Mesenchymal stem cell (in vitro differentiated cells and primary cell): ENCODE results near the gene FGF19.

Source experiments
- DNase-seq: peaks from one replicate; pipeline ENCODE4 v3.0.0-alpha.2; 2013
- H2AFZ ChIP-seq: one replicate; pipeline ENCODE4 v1.6.1; 2013; ENCODE audit warnings: low read depth, mild to moderate bottlenecking, control low read depth, inconsistent platforms, low read length, moderate library complexity
- H2AK5ac ChIP-seq: 2 replicates; pipeline ENCODE4 v1.6.1; 2013; ENCODE audit warnings: low read length, moderate library complexity, mild to moderate bottlenecking, inconsistent platforms; ENCODE audit not compliant: severe bottlenecking
- H2BK120ac ChIP-seq: one replicate; pipeline ENCODE4 v1.6.1; 2013; ENCODE audit warnings: low read depth, mild to moderate bottlenecking, inconsistent platforms, low read length, moderate library complexity
- H2BK12ac ChIP-seq, 2 experiments: one replicate each; pipeline ENCODE4 v1.6.1; 2013; ENCODE audit warnings: inconsistent platforms in 2 of 2, low read length in 2 of 2, mild to moderate bottlenecking in 2 of 2, moderate library complexity in 2 of 2, control low read depth in 1 of 2
- H2BK15ac ChIP-seq: one replicate; pipeline ENCODE4 v1.6.1; 2013; ENCODE audit warnings: mild to moderate bottlenecking, low read depth, inconsistent platforms; ENCODE audit not compliant: poor library complexity, severe bottlenecking
- H2BK5ac ChIP-seq: 2 replicates; pipeline ENCODE4 v1.6.1; 2013; ENCODE audit warnings: low read depth, mild to moderate bottlenecking, low read length, control low read depth, inconsistent platforms; ENCODE audit not compliant: poor library complexity, severe bottlenecking
- H3K14ac ChIP-seq, 2 experiments: one replicate each; pipeline ENCODE4 v1.6.1; 2013; ENCODE audit warnings: inconsistent platforms in 2 of 2, low read length in 2 of 2, control low read depth in 1 of 2, mild to moderate bottlenecking in 1 of 2, moderate library complexity in 1 of 2
- H3K18ac ChIP-seq, 2 experiments: one replicate each; pipeline ENCODE4 v1.6.1; 2013; ENCODE audit warnings: inconsistent platforms in 2 of 2, low read length in 2 of 2, control low read depth in 1 of 2, low read depth in 1 of 2, mild to moderate bottlenecking in 1 of 2
- H3K23ac ChIP-seq, 2 experiments: one replicate each; pipeline ENCODE4 v1.6.1; 2013; ENCODE audit warnings: inconsistent platforms in 2 of 2, low read length in 2 of 2, mild to moderate bottlenecking in 2 of 2, moderate library complexity in 2 of 2, control low read depth in 1 of 2
- H3K27ac ChIP-seq: 2 replicates; pipeline ENCODE4 v1.5.1; 2013; ENCODE audit warnings: mild to moderate bottlenecking, moderate library complexity, low read length, control low read depth, inconsistent platforms; ENCODE audit not compliant: poor library complexity, severe bottlenecking
- H3K27me3 ChIP-seq, 2 experiments: 2 replicates each; pipeline versions ENCODE4 v1.6.1 to v1.7.0; 2013; ENCODE audit warnings: low read length in 2 of 2, mild to moderate bottlenecking in 2 of 2, moderate library complexity in 2 of 2, control low read depth in 1 of 2, inconsistent platforms in 1 of 2; ENCODE audit not compliant: control insufficient read depth in 1 of 2, insufficient read depth in 1 of 2
- H3K36me3 ChIP-seq, 2 experiments: 2 replicates each; pipeline versions ENCODE4 v1.6.1 to v1.7.0; 2013; ENCODE audit warnings: low read length in 2 of 2, control low read depth in 1 of 2, inconsistent platforms in 1 of 2, low read depth in 1 of 2, mild to moderate bottlenecking in 1 of 2; ENCODE audit not compliant: insufficient read depth in 2 of 2, control insufficient read depth in 1 of 2
- H3K4ac ChIP-seq, 2 experiments: one replicate each; pipeline ENCODE4 v1.6.1; 2013; ENCODE audit warnings: inconsistent platforms in 2 of 2, low read length in 2 of 2, mild to moderate bottlenecking in 2 of 2, moderate library complexity in 2 of 2, control low read depth in 1 of 2, low read depth in 1 of 2
- H3K4me1 ChIP-seq: 2 replicates; pipeline ENCODE4 v1.6.1; 2013; ENCODE audit warnings: low read depth, low read length, control low read depth; ENCODE audit not compliant: control insufficient read depth, insufficient read depth
- H3K4me2 ChIP-seq: 2 replicates; pipeline ENCODE4 v1.6.1; 2013; ENCODE audit warnings: low read length, mild to moderate bottlenecking, inconsistent platforms; ENCODE audit not compliant: poor library complexity, severe bottlenecking
- H3K4me3 ChIP-seq, 2 experiments: 2 replicates each; pipeline versions ENCODE4 v1.5.1 to v1.7.0; 2013; ENCODE audit warnings: low read length in 2 of 2, mild to moderate bottlenecking in 2 of 2, control low read depth in 1 of 2, low read depth in 1 of 2; ENCODE audit not compliant: insufficient read depth in 1 of 2
- H3K79me1 ChIP-seq: replicated peaks from 2 replicates; pipeline ENCODE4 v1.6.1; 2013; ENCODE audit warnings: mild to moderate bottlenecking, control low read depth, low read length, inconsistent platforms; ENCODE audit not compliant: poor library complexity, severe bottlenecking
- H3K9ac ChIP-seq: 2 replicates; pipeline ENCODE4 v1.7.0; 2013; ENCODE audit warnings: mild to moderate bottlenecking, low read length, moderate library complexity
- H3K9me3 ChIP-seq: 2 replicates; pipeline ENCODE4 v1.7.0; 2013; ENCODE audit warnings: mild to moderate bottlenecking, low read length; ENCODE audit not compliant: control insufficient read depth
- H4K8ac ChIP-seq: one replicate; pipeline ENCODE4 v1.6.1; 2013; ENCODE audit warnings: inconsistent platforms, mild to moderate bottlenecking, low read length, moderate library complexity
- H4K91ac ChIP-seq: one replicate; pipeline ENCODE4 v1.6.1; 2013; ENCODE audit warnings: mild to moderate bottlenecking, low read length, inconsistent platforms
- WGBS: methylation state at CpG from one replicate; pipeline ENCODE4 v1.1.7; 2013; ENCODE audit warnings: mixed read lengths; 5-methylcytosine and 5-hydroxymethylcytosine counted together

The FGF19 gene

DNA sequence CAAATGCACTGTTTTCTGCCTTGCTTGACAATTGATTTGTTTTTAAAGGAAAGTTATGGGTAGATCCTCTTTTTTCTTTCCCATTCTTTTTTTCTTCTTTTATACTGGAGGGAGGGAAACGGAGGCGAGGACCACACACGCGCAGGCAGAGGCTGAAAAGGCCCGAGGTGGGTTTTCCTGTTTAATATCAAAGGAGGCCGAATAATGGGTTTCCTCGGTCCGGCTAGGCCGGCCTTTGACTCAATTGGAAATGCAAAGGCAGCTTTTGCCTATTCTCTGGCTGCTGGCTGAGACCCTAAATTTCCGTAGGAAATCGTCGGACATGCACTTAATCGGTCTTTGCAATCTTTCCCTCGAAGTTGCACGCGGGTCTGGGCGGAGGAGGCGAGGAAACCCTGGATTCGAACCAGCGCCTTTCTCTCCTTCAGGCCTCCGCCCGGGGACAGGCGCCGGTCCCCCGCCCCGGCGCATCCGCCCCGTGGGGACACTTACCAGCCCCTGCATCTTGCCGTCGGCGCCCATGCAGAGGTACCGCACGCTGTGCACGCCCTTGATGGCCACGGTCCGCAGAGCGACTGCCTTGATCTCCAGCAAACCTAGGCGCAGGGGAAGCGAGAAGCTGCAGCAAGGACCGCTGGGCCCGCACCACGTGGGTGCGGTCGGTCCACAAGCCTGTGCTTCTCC lies 911 bp downstream of the FGF19 start:
- 5% methylated on average over 45 of the region's 45 CpGs for WGBS
- Histone ChIP-seq H3K27ac (no peak overlapping the region), H2AK5ac (no peak overlapping the region), H2AFZ (no peak overlapping the region), H4K91ac (no peak overlapping the region), H2BK15ac (no peak overlapping the region), H3K79me1 (no peaks in the 10 kb centered on the region), H4K8ac (no peak overlapping the region), H2BK120ac (no peak overlapping the region), H3K4me2 (no peak overlapping the region), H3K9me3 (no peaks in the 10 kb centered on the region), H3K27me3 (peaks cover 63 to 83% of the 10 kb centered on the region in 2 experiments), H3K9ac (no peak overlapping the region), H3K18ac (no peak overlapping the region), H3K4me1 (peaks cover 36% of the 10 kb centered on the region), H2BK12ac (no peak overlapping the region), H3K23ac (no peak overlapping the region), H2BK5ac (no peak overlapping the region), H3K36me3 (no peaks in the 10 kb centered on the region), H3K14ac (no peak overlapping the region), H3K4me3 (no peak overlapping the region), H3K4ac (no peak overlapping the region)
- DNase-seq: peak; percentile 18

- no peak overlapping the region for H2AFZ ChIP-seq
- H3K18ac ChIP-seq: peak overlapping the region in 1 of 2 experiments; percentile 38
- H2AK5ac ChIP-seq: no peak overlapping the region
- DNase-seq: no peak
- no peak overlapping the region for H4K8ac ChIP-seq
- H3K9ac ChIP-seq: no peak overlapping the region
- no peaks in the 10 kb centered on the region for H3K79me1 ChIP-seq
- no peak overlapping the region for H2BK15ac ChIP-seq
- peaks cover 68 to 78% of the 10 kb centered on the region in 2 experiments for H3K27me3 ChIP-seq
- no peak overlapping the region for H3K4ac ChIP-seq
- H3K36me3 ChIP-seq: no peaks in the 10 kb centered on the region
- no peak overlapping the region for H3K23ac ChIP-seq
- no peak overlapping the region for H3K4me3 ChIP-seq
- peak overlapping the region; percentile 2 for H3K4me2 ChIP-seq
- H3K27ac ChIP-seq: no peak overlapping the region
- no peak overlapping the region for H3K14ac ChIP-seq
- H2BK5ac ChIP-seq: no peak overlapping the region
- WGBS: 4% methylated on average over 32 of the region's 35 CpGs
- H2BK120ac ChIP-seq: no peak overlapping the region
- no peaks in the 10 kb centered on the region for H3K9me3 ChIP-seq
- H4K91ac ChIP-seq: no peak overlapping the region
- peaks cover 36% of the 10 kb centered on the region for H3K4me1 ChIP-seq
- H2BK12ac ChIP-seq: no peak overlapping the region
These were observed 1.6 kb downstream of the FGF19 start for GRCh38 chr11:69702239-69702691.

DNA sequence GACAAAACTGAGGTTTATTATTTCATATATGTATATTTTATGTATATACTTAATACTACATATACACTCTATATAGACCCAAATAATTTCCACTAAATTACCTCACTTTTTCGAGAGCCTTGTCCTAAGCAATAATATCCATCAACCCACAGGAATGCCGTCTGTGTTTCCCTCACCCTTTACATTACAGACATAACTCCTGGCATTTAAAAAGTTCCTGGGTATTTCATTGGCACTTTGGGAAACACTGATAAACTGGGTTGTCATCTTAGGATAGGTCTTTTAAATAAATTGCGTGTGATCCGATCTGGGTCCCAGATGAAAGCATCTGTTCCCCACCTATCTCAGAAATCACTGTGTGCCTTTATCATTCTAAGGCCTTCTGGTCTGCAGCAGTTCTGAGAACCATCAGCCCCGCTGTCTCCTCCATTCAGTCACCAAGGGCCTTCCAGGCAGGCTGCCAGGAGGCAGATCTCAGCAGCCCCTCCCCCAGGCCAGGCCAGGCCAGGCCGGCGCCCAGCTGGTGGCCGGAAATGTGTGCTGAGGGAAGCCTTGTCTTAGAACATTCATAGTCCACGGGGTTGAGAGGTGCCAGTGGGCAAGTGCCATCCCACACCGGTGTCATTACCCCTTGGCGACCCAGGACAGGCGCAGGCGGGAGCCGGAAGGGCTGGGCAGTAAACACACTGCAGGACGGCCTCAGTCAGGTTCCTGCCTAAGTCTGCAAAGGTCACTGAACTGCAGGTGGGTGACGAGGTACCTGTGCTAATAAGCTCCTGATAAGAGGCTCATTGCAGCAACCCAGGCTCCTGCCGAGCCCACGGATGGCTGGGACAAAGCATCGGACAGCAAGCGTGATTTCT lies 3.3 kb downstream of the FGF19 start:
- H3K79me1 ChIP-seq: no peaks in the 10 kb centered on the region
- peak overlapping the region; percentile 12 for H2BK5ac ChIP-seq
- H3K23ac ChIP-seq: no peak overlapping the region
- H4K91ac ChIP-seq: peak overlapping the region; percentile 49
- H3K4me2 ChIP-seq: peak overlapping the region; percentile 45
- no peak overlapping the region for H3K9ac ChIP-seq
- no peak overlapping the region for H2AK5ac ChIP-seq
- peaks cover 36% of the 10 kb centered on the region for H3K4me1 ChIP-seq
- peak overlapping the region; percentile 75 for H2BK15ac ChIP-seq
- no peaks in the 10 kb centered on the region for H3K36me3 ChIP-seq
- WGBS: 13% methylated on average over 18 of the region's 20 CpGs
- H3K9me3 ChIP-seq: no peaks in the 10 kb centered on the region
- H4K8ac ChIP-seq: peak overlapping the region; percentile 55
- H3K4me3 ChIP-seq: no peak overlapping the region
- peak overlapping the region; percentile 40 to 83 for H2BK12ac ChIP-seq
- no peak overlapping the region for H2AFZ ChIP-seq
- peak; percentile 78 for DNase-seq
- no peak overlapping the region for H3K27ac ChIP-seq
- peak overlapping the region in 1 of 2 experiments; percentile 69 for H3K4ac ChIP-seq
- peaks cover 64 to 76% of the 10 kb centered on the region in 2 experiments for H3K27me3 ChIP-seq
- no peak overlapping the region for H2BK120ac ChIP-seq
- H3K18ac ChIP-seq: peak overlapping the region in 1 of 2 experiments; percentile 82
- peak overlapping the region in 1 of 2 experiments; percentile 71 for H3K14ac ChIP-seq

GRCh38 chr11:69699213-69699612 lies 4.6 kb downstream of the FGF19 start:
- Histone ChIP-seq H4K8ac (no peak overlapping the region), H3K9ac (no peak overlapping the region), H3K27me3 (peaks cover 64 to 76% of the 10 kb centered on the region in 2 experiments), H3K23ac (no peak overlapping the region), H3K18ac (no peak overlapping the region), H2BK12ac (peak overlapping the region in 1 of 2 experiments; percentile 7), H4K91ac (no peak overlapping the region), H2AFZ (no peak overlapping the region), H3K4me2 (no peak overlapping the region), H3K36me3 (no peaks in the 10 kb centered on the region), H2BK120ac (no peak overlapping the region), H2AK5ac (no peak overlapping the region), H3K4ac (peak overlapping the region in 1 of 2 experiments; percentile 46), H3K4me1 (peaks cover 28% of the 10 kb centered on the region), H3K79me1 (no peaks in the 10 kb centered on the region), H2BK5ac (no peak overlapping the region), H3K4me3 (no peak overlapping the region), H3K27ac (no peak overlapping the region), H3K9me3 (no peaks in the 10 kb centered on the region), H3K14ac (no peak overlapping the region), H2BK15ac (no peak overlapping the region)
- no peak for DNase-seq
- 86% methylated on average over 13 of the region's 13 CpGs for WGBS
